Progenitor cell of endocrine pancreas (in vitro differentiated cells): Measurements from ENCODE around the gene ARHGAP29. TPM values are rescaled to one million over a fixed set of nuclear protein-coding genes. Genes with fewer than 3 reads are reported as not detected.
A peak's percentile ranks its signal among the peaks of the same experiment; 100 is the strongest.

Experiments used
- DNase-seq: peaks from one replicate; pipeline ENCODE4 v3.0.0; 2021; ENCODE audit warnings: low spot score; ENCODE audit not compliant: unreplicated experiment
- H3K27ac Mint-ChIP-seq: 2 replicates; pipeline ENCODE4 v1.8.0; 2021; ENCODE audit warnings: mild to moderate bottlenecking, moderate library complexity, mixed read lengths
- H3K27me3 Mint-ChIP-seq: 2 replicates; pipeline ENCODE4 v1.8.0; 2021; ENCODE audit warnings: mixed read lengths
- H3K36me3 Mint-ChIP-seq: 2 replicates; pipeline ENCODE4 v1.8.0; 2022; ENCODE audit warnings: mixed read lengths; ENCODE audit not compliant: insufficient read depth
- H3K4me1 Mint-ChIP-seq: 2 replicates; pipeline ENCODE4 v1.8.0; 2021; ENCODE audit warnings: low read depth, mixed read lengths
- H3K4me3 Mint-ChIP-seq: 2 replicates; pipeline ENCODE4 v1.8.0; 2021; ENCODE audit warnings: low read depth, mild to moderate bottlenecking, moderate library complexity, mixed read lengths
- H3K9me3 Mint-ChIP-seq: 2 replicates; pipeline ENCODE4 v1.8.0; 2021; ENCODE audit warnings: low read depth, mixed read lengths
- CTCF ChIP-seq: fragments of 200-600 bp; sonication (generic); IDR thresholded peaks from one replicate; pipeline ENCODE4 v1.5.0; 2021; ENCODE audit warnings: antibody characterized with exemption, mild to moderate bottlenecking; ENCODE audit not compliant: unreplicated experiment
- total RNA-seq: library from RNA; stranded (reverse); gene quantifications from 2 replicates; pipeline ENCODE4 v1.2.1, GENCODE V29; 2021

The ARHGAP29 gene
- total RNA-seq, 1 donor from 2014 or later, result 12.4 TPM

DNA sequence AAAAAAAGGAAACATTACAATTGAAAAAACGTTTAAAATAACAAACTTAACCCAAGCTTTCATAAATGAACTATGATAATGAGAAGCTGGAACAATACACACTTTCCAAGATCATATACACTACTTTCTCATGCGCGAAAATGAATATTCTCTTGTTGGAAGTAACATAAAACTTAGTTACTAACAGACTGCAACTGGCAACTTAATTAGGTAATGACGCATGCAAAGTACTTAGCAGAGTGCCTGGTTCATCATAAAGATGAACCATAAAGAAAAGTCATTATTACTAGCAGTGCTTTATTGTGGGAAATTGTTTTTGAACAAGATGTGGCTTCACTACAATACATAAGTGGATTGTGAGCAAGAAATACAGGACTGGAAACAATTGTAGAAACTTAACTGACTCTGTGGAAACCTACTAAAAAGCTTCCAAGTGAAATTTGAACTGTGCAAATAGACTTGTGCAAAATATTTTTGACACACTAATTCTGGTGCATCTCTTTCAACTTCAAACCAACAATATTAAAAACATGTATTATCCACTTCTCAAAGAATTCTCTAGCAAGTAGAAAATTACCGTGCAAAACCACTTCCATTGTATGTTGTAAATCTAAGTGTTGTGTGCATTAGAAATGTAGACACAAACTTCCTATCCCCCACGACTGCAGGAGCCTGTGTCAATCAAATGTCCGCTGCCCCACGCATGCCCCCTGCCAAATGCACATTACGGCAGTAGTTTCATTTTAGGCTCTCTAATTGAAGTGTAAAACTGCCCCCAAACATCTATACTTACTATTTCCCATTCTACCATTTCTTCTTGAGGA is 2.0 kb downstream of the ARHGAP29 start:
- no peak for DNase-seq
- Mint-ChIP-seq H3K27ac (no peak overlapping the region), H3K4me1 (peaks cover 19% of the 10 kb centered on the region), H3K4me3 (peak overlapping the region; percentile 78), H3K36me3 (no peaks in the 10 kb centered on the region), H3K27me3 (peaks cover 21% of the 10 kb centered on the region), H3K9me3 (no peaks in the 10 kb centered on the region)
- no peak for TF ChIP-seq CTCF

DNA sequence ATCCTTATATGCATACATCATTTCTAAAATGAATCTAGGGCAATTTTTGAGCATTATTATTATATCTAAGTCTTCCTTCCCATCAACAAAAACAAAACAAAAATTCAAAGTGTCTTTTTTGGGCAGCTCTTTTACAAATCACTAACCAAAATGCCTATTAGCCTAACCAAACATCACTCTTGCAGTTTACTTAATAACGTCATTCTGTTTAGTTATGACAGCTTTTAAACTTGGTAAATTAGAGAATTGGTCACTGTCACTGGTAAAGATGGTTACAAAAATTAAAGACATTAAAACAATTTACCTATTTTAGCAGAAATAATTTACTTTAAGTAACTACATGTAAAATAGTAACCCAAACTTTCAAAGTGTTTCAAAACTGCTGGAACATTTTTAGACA is 2.8 kb downstream of the ARHGAP29 start:
- Mint-ChIP-seq H3K27ac (no peak overlapping the region), H3K36me3 (no peaks in the 10 kb centered on the region), H3K4me1 (peaks cover 19% of the 10 kb centered on the region), H3K27me3 (peaks cover 19% of the 10 kb centered on the region), H3K9me3 (no peaks in the 10 kb centered on the region), H3K4me3 (no peak overlapping the region)
- no peak for DNase-seq
- no peak for TF ChIP-seq CTCF

DNA sequence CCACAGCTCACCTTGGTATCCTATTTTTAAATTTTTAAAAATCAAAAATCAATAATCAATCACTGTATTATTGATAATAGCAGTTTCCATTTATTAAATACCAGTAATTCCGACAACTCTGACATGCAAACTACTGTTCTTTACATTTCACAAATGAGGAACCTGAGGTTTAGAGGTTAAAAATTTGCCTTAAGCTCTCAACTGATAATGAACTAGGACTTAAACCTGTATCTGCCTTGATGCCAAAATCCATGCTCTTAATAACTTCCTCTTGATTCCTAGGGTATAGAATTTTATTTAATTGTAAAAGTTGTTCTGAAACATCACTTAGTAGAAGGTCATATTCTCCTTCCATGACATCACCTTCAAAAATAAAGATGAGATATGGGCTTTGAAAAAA is 5.6 kb downstream of the ARHGAP29 start:
- no peaks in the 10 kb centered on the region for H3K36me3 Mint-ChIP-seq
- no peak overlapping the region for H3K4me3 Mint-ChIP-seq
- H3K4me1 Mint-ChIP-seq, result peaks cover 17% of the 10 kb centered on the region
- no peak for DNase-seq
- no peak overlapping the region for H3K27ac Mint-ChIP-seq
- H3K27me3 Mint-ChIP-seq, result peaks cover 4% of the 10 kb centered on the region
- no peaks in the 10 kb centered on the region for H3K9me3 Mint-ChIP-seq
- TF ChIP-seq CTCF, result no peak

GRCh38 chr1:94230920-94231319 is 6.5 kb downstream of the ARHGAP29 start:
- Mint-ChIP-seq H3K4me3 (no peak overlapping the region), H3K36me3 (no peaks in the 10 kb centered on the region), H3K9me3 (no peaks in the 10 kb centered on the region), H3K27me3 (peaks cover 4% of the 10 kb centered on the region), H3K27ac (no peak overlapping the region), H3K4me1 (peaks cover 15% of the 10 kb centered on the region)
- no peak for DNase-seq
- no peak for TF ChIP-seq CTCF

DNA sequence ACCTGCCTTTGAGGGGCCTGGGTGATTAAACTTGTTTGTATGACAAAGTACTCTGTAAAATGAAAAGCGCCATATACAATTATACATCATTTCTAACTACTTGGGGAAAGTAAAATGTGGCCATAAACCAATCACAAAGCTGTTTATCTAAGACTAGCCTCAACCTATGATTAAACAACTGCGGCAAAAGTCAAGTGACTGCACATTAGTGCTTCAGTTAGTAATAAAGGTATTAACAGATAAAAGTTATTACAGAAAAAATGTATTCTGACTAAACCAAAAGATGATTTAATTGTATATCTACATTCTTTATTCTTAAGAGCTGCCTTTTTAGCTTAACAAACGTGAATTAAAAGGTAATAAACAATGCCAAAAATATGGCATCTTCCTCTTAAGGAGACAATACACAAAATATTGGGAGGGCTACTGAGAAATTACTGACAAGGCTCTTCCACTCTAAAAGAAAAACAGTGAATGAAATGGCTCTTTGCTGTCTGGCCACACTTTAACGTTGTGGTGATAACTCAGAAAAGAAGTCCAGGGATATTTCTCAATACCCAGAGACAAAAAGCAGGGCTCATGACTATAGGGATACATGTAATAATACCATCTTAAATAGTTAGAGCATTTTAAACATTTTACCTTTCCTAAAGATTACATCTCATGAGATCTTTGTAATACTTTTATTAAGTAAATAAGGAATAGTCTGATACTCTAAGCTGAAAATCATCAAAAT is 8.6 kb downstream of the ARHGAP29 start:
- DNase-seq, result no peak
- peaks cover 8% of the 10 kb centered on the region for H3K4me1 Mint-ChIP-seq
- H3K9me3 Mint-ChIP-seq, result no peaks in the 10 kb centered on the region
- H3K27me3 Mint-ChIP-seq, result no peaks in the 10 kb centered on the region
- no peak for TF ChIP-seq CTCF
- H3K27ac Mint-ChIP-seq, result no peak overlapping the region
- no peak overlapping the region for H3K4me3 Mint-ChIP-seq
- no peaks in the 10 kb centered on the region for H3K36me3 Mint-ChIP-seq
